PC-9 (cell line): Measurements from ENCODE around the gene TTC13. TPM values are rescaled to one million over a fixed set of nuclear protein-coding genes. Genes with fewer than 3 reads are reported as not detected.

Experiments
- BruUV-seq: library from RNA; stranded (reverse); fragments of 400-500 nt; replicated peaks from 2 replicates; lab custom pipeline; 2021; lab: Mats Ljungman, UMichigan
- CTCF ChIA-PET: fragments of 300-600 bp; sonication (Branson Sonifier 250); formaldehyde crosslinking; loops from one replicate; lab custom pipeline; 2022; ENCODE audit warnings: antibody characterized with exemption; lab: Charles Lee
- POLR2A ChIA-PET: fragments of 300-600 bp; sonication (Branson Sonifier 250); formaldehyde crosslinking; loops from one replicate; lab custom pipeline; 2022; ENCODE audit warnings: antibody characterized with exemption; ENCODE audit not compliant: unreplicated experiment; lab: Charles Lee
- DNase-seq, 2 experiments: peaks; one replicate each; pipeline versions ENCODE4 v3.0.0 to v3.0.0-alpha.2; 2015 to 2022; ENCODE audit warnings: mixed read lengths in 1 of 2
- H2AFZ ChIP-seq: fragments of 200-600 bp; sonication (generic); 2 replicates; pipeline ENCODE4 v1.8.1; 2017; ENCODE audit warnings: antibody characterized with exemption
- H3F3A ChIP-seq: fragments of 200-600 bp; sonication (generic); 2 replicates; pipeline ENCODE4 v1.8.1; 2017; ENCODE audit warnings: antibody characterized with exemption, mild to moderate bottlenecking, low read depth; ENCODE audit not compliant: insufficient read depth
- H3K27ac ChIP-seq: fragments of 200-600 bp; sonication (generic); 2 replicates; pipeline ENCODE4 v1.6.1; 2016; ENCODE audit warnings: mixed run types
- H3K27me3 ChIP-seq: fragments of 200-600 bp; sonication (generic); 2 replicates; pipeline ENCODE4 v1.6.1; 2016; ENCODE audit warnings: low read depth, mixed run types; ENCODE audit not compliant: insufficient read depth
- H3K36me3 ChIP-seq: fragments of 200-600 bp; sonication (generic); 2 replicates; pipeline ENCODE4 v1.6.1; 2016; ENCODE audit warnings: low read depth, mixed run types
- H3K4me1 ChIP-seq: fragments of 200-600 bp; sonication (generic); replicated peaks from 2 replicates; pipeline ENCODE4 v1.6.1; 2016; ENCODE audit warnings: mixed run types; ENCODE audit not compliant: insufficient read depth
- H3K4me2 ChIP-seq: fragments of 200-600 bp; sonication (generic); 2 replicates; pipeline ENCODE4 v1.6.1; 2017; ENCODE audit warnings: mixed run types
- H3K4me3 ChIP-seq: fragments of 200-600 bp; sonication (generic); 2 replicates; pipeline ENCODE4 v1.6.1; 2016; ENCODE audit warnings: mixed run types
- H3K79me2 ChIP-seq: fragments of 200-600 bp; sonication (generic); 2 replicates; pipeline ENCODE4 v1.6.1; 2017; ENCODE audit warnings: low read depth, mixed run types
- H3K9me2 ChIP-seq: fragments of 200-600 bp; sonication (generic); 2 replicates; pipeline ENCODE4 v1.8.1; 2017; ENCODE audit warnings: mild to moderate bottlenecking; ENCODE audit not compliant: insufficient read depth
- H3K9me3 ChIP-seq: fragments of 200-600 bp; sonication (generic); 2 replicates; pipeline ENCODE4 v1.8.1; 2016; ENCODE audit warnings: low read depth; ENCODE audit not compliant: insufficient read depth
- H4K20me1 ChIP-seq: fragments of 200-600 bp; sonication (generic); 2 replicates; pipeline ENCODE4 v1.8.1; 2017; ENCODE audit not compliant: insufficient read depth
- EZH2 ChIP-seq: fragments of 200-600 bp; sonication (generic); IDR thresholded peaks from 2 replicates; pipeline ENCODE4 v1.8.0; 2017; ENCODE audit warnings: antibody characterized with exemption, low read depth
- intact Hi-C: fragments of 100-400 bp; cut with micrococcal nuclease; formaldehyde crosslinking; loops from one replicate; pipeline ENCODE4 v1.10.0; 2022; ENCODE audit not compliant: unreplicated experiment
- total RNA-seq: library from RNA; stranded (reverse); gene quantifications from 2 replicates; pipeline ENCODE4 v1.2.3, GENCODE V29; 2021
- TF ChIP-seq, protein P1 (sequence below): fragments of 200-600 bp; sonication (generic); conservative IDR thresholded peaks from 2 replicates; pipeline ENCODE4 v1.6.1; 2017; ENCODE audit warnings: mixed run types, antibody characterized with exemption, mild to moderate bottlenecking, moderate library complexity

The TTC13 gene
- total RNA-seq, 1 experiment from 2014 or later, result 7.5 TPM

DNA sequence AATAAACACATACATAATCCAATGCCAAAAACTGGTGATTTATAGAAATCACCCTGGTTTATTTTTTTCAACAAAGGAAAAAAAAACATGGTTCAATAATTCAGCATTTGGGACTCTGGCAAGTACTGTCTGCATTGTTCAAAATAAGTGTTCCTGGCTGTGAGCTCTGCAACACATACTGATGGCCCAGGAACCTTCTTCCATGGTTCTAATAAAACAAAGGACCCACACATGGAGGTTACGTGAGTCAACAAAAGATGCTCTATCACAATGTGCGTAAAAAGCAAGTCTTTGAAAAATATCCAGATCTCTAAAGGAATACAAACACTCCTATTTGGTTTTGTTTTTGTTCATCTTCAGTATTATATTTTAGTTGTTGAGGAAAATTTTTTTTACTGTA, 72.4 kb downstream of the TTC13 start:
- Histone ChIP-seq H2AFZ (no peak overlapping the region), H3K4me2 (no peak overlapping the region), H3K9me3 (no peaks in the 10 kb centered on the region), H3K4me1 (no peaks in the 10 kb centered on the region), H3K79me2 (no peaks in the 10 kb centered on the region), H3K4me3 (no peak overlapping the region), H3K36me3 (peaks cover 2% of the 10 kb centered on the region; the same call in 1 of the 2 replicates), H4K20me1 (no peaks in the 10 kb centered on the region), H3K27me3 (no peaks in the 10 kb centered on the region), H3F3A (no peaks in the 10 kb centered on the region), H3K9me2 (no peaks in the 10 kb centered on the region), H3K27ac (no peak overlapping the region)
- TF ChIP-seq EZH2, result no peak
- TF ChIP-seq, protein P1, sequence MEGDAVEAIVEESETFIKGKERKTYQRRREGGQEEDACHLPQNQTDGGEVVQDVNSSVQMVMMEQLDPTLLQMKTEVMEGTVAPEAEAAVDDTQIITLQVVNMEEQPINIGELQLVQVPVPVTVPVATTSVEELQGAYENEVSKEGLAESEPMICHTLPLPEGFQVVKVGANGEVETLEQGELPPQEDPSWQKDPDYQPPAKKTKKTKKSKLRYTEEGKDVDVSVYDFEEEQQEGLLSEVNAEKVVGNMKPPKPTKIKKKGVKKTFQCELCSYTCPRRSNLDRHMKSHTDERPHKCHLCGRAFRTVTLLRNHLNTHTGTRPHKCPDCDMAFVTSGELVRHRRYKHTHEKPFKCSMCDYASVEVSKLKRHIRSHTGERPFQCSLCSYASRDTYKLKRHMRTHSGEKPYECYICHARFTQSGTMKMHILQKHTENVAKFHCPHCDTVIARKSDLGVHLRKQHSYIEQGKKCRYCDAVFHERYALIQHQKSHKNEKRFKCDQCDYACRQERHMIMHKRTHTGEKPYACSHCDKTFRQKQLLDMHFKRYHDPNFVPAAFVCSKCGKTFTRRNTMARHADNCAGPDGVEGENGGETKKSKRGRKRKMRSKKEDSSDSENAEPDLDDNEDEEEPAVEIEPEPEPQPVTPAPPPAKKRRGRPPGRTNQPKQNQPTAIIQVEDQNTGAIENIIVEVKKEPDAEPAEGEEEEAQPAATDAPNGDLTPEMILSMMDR, result no peak
- ChIA-PET CTCF (no interaction called here), POLR2A (no interaction called here)
- no peak for DNase-seq
- BruUV-seq, result no TSS peak
- intact Hi-C loops, result no loop called here

DNA sequence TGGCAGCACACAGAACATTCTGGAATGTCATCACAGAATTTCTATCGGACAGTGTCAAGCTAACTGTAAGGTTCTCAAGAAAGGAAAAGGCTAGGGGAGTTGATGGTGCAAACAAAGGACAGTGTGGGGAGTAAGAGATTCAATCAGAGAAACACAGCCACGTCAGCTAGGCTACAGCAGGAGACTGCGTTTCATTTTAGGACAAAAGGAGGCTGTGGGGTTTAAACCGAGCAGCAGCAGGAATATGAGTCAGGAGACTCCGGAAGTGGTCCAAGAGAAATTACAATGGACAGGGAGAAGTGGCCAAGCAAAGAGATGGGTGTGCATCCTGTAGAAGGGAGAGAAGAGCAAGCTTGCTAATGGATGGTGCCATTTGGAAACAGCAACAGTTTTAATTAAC, 72.9 kb downstream of the TTC13 start:
- no TSS peak for BruUV-seq
- ChIA-PET POLR2A (no interaction called here), CTCF (no interaction called here)
- no peaks in the 10 kb centered on the region for H3K27me3 ChIP-seq
- H3F3A ChIP-seq, result no peaks in the 10 kb centered on the region
- no peak overlapping the region for H3K27ac ChIP-seq
- H3K4me1 ChIP-seq, result no peaks in the 10 kb centered on the region
- TF ChIP-seq, protein P1, result no peak
- no peak for TF ChIP-seq EZH2
- no peaks in the 10 kb centered on the region for H3K9me3 ChIP-seq
- DNase-seq, result no peak
- no peak overlapping the region for H2AFZ ChIP-seq
- peaks cover 2% of the 10 kb centered on the region; the same call in 1 of the 2 replicates for H3K36me3 ChIP-seq
- no peak overlapping the region for H3K4me2 ChIP-seq
- no peaks in the 10 kb centered on the region for H3K79me2 ChIP-seq
- no peaks in the 10 kb centered on the region for H3K9me2 ChIP-seq
- no peak overlapping the region for H3K4me3 ChIP-seq
- intact Hi-C loops, result no loop called here
- H4K20me1 ChIP-seq, result no peaks in the 10 kb centered on the region

DNA sequence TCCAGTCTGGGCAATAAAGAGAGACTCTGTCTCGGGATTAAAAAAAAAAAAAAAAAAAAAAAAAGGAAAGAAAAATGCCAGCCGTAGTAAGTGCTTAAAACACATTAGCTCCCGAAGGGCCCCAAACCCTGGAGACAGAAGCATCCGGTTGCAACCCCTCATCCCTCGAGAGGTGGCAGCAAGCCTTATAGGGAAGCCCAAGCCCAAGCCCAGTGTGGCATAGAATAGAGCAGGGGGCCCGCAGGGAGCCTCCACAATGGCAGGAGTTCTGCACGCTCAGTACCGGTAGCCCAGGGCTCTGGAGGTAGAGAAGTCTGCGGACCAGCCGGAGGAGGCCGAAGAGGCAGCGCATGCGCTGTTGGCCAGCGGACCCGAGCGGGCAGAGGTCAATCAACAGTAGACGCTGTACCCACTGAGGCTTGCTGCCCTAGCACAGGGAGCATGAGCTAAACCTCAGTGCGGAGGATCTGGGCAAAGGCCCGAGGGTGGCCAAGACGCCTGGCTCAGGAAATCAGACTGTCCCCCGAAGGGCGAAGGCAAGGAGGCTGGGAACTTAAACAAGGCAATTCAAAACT, 76.2 kb downstream of the TTC13 start:
- intact Hi-C loops, result no loop called here
- POLR2A ChIA-PET, result no interaction called here

More for the DNA sequence above, 76.2 kb downstream of the TTC13 start:
- Histone ChIP-seq H3K4me2 (no peak overlapping the region), H3K36me3 (peaks cover 2% of the 10 kb centered on the region; the same call in 1 of the 2 replicates), H3K4me3 (no peak overlapping the region), H3F3A (no peaks in the 10 kb centered on the region), H4K20me1 (no peaks in the 10 kb centered on the region), H3K4me1 (no peaks in the 10 kb centered on the region), H2AFZ (no peak overlapping the region), H3K27ac (no peak overlapping the region), H3K9me3 (no peaks in the 10 kb centered on the region), H3K79me2 (no peaks in the 10 kb centered on the region), H3K27me3 (no peaks in the 10 kb centered on the region), H3K9me2 (no peaks in the 10 kb centered on the region)
- CTCF ChIA-PET, result interaction anchor here (0.6 kb wide), 2 partner anchors 69 to 92 kb away, joined by 6 to 10 read pairs; no protein-coding TSS in a partner anchor
- no peak for TF ChIP-seq EZH2
- TF ChIP-seq, protein P1, result no peak
- BruUV-seq, result no TSS peak
- no peak for DNase-seq
